Measurements from ENCODE around the gene NFAM1. TPM values are rescaled to one million over a fixed set of nuclear protein-coding genes. Genes with fewer than 3 reads are reported as not detected.

The NFAM1 gene
- total RNA-seq, 6 donors from 2014 or later: 8.7 to 36.7 (median 15.9) TPM

DNA sequence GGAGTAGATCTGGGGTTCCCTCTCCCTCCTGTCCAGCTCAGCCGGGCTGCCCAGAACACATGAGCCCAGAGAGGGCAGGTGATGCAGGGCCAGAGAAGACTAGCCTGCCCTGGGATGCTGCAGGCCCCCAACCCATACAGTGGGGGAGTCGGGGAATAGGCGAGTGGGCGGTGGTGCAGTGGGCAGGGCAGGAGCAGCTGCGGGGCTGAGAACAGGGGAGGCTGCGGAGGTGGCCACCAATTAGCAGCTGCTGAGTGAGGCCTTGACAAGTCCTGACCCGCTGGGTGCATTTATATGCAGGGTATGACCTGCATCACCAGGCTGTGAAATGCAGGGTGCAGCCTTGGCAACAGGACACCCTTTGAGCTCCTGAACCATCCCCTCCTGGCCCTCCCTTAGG is 43.1 kb downstream of the NFAM1 start:
- no peak for TF ChIP-seq EP300 (IDR thresholded peaks at IDR 0.05)
- H3K27me3 ChIP-seq: no peaks in the 10 kb centered on the region
- WGBS, 2 donors: 85 to 90% methylated on average over 5 to 6 of the region's 7 CpGs
- ATAC-seq (ENCODE audit: low FRiP score in 2 of 2) (no peak), DNase-seq (no peak)
- H3K4me3 ChIP-seq: no peak overlapping the region
- H3K4me1 ChIP-seq: no peaks in the 10 kb centered on the region
- no peaks in the 10 kb centered on the region for H3K9me3 ChIP-seq
- H3K27ac ChIP-seq: no peak overlapping the region
- H3K36me3 ChIP-seq: no peaks in the 10 kb centered on the region

DNA sequence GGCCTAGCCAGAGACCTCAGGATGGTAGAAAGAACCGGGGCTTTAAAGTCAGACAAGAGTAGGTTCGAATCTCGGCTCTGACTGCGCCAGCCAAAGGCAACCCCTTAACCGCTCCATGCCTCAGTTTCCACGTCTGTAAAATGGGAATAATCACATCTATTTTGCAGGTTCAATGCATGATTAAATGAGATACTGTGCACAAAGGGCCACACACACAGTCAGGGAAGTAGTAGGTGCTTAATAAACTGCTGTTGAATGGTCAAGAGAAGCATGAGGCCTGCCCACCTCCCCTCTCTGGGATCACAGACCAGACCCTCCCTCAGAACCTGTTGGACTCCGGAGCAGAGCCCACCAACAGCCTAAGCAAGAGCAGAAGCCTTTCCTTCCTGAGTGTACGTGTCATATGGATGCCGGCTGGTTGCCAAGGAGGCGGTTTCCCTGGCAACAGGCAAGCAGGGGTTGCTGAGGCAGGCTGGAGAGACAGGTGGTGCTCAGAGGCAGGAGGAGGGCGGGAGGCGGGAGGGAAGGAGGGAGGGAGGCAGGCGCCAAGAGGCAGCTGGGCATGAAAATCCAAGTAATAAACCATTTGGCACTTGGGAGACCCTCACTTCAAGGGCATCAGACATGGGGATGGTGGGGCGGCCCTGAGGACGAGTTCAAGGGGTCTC is 43.9 kb downstream of the NFAM1 start:
- ATAC-seq (ENCODE audit: low FRiP score in 2 of 2) (no peak), DNase-seq (no peak)
- WGBS, 2 donors: 89 to 91% methylated on average over 13 to 15 of the region's 15 CpGs
- no peak for TF ChIP-seq POLR2A (IDR thresholded peaks at IDR 0.05)
- no peak for TF ChIP-seq POLR2AphosphoS5 (IDR thresholded peaks at IDR 0.05)
- no peak for TF ChIP-seq EP300 (IDR thresholded peaks at IDR 0.05)
- TF ChIP-seq, protein P1, sequence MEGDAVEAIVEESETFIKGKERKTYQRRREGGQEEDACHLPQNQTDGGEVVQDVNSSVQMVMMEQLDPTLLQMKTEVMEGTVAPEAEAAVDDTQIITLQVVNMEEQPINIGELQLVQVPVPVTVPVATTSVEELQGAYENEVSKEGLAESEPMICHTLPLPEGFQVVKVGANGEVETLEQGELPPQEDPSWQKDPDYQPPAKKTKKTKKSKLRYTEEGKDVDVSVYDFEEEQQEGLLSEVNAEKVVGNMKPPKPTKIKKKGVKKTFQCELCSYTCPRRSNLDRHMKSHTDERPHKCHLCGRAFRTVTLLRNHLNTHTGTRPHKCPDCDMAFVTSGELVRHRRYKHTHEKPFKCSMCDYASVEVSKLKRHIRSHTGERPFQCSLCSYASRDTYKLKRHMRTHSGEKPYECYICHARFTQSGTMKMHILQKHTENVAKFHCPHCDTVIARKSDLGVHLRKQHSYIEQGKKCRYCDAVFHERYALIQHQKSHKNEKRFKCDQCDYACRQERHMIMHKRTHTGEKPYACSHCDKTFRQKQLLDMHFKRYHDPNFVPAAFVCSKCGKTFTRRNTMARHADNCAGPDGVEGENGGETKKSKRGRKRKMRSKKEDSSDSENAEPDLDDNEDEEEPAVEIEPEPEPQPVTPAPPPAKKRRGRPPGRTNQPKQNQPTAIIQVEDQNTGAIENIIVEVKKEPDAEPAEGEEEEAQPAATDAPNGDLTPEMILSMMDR (IDR thresholded peaks at IDR 0.05): no peak
- no peaks in the 10 kb centered on the region for H3K36me3 ChIP-seq
- H3K27ac ChIP-seq: no peak overlapping the region
- no peaks in the 10 kb centered on the region for H3K4me1 ChIP-seq
- H3K27me3 ChIP-seq: no peaks in the 10 kb centered on the region
- no peaks in the 10 kb centered on the region for H3K9me3 ChIP-seq
- no peak overlapping the region for H3K4me3 ChIP-seq

DNA sequence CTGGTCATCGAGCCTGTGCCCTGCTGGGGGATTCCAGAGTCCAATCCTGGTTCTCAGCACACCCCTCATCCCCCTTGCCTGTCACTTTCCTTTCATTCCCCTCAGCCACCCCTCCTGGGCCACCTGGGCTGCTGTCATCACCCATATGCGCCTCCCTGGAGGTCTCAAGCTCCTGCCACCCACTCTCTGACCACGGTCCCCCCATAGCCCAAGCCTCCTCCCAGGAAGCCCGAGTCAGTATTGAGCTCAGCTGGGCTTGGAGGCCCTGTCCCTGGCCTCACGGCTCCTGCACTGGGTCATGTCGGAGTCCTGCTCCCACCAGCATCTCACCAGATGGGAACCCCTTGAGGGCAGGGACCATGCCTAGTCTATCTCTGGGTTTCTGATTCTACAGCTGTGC is 44.6 kb downstream of the NFAM1 start:
- no peak overlapping the region for H3K27ac ChIP-seq
- no peak for DNase-seq
- no peak overlapping the region for H3K4me3 ChIP-seq
- H3K9me3 ChIP-seq: no peaks in the 10 kb centered on the region
- H3K36me3 ChIP-seq: no peaks in the 10 kb centered on the region
- no peak for ATAC-seq (ENCODE audit: low FRiP score in 2 of 2)
- H3K4me1 ChIP-seq: no peaks in the 10 kb centered on the region
- no peaks in the 10 kb centered on the region for H3K27me3 ChIP-seq
- TF ChIP-seq, protein P1 (IDR thresholded peaks at IDR 0.05): no peak
- TF ChIP-seq POLR2AphosphoS5 (IDR thresholded peaks at IDR 0.05): no peak
- 76 to 84% methylated on average over 5 of the region's 6 CpGs for WGBS, 2 donors

DNA sequence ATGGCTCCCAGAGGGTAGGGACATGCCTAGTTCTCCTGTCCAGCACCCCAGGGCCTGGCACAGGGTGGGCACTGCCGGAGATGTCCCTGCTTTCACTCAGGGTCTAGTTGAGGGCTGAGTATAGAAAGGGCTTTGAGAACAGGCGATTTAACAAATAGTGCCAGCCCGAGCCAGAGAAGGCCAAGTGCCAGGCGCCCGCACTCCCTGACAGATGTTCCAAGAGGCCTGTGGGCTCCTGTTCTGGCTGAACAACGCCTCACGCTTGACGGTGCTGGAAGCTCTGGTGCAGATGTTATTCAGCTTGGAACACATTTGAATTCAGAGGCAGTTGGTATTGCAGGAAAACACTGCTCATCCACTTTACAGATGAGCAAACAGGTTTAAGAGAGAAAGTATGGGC is 46.5 kb downstream of the NFAM1 start:
- TF ChIP-seq EP300 (IDR thresholded peaks at IDR 0.05): no peak
- TF ChIP-seq, protein P1 (IDR thresholded peaks at IDR 0.05): no peak
- no peak for TF ChIP-seq POLR2A (IDR thresholded peaks at IDR 0.05)
- no peak for TF ChIP-seq POLR2AphosphoS5 (IDR thresholded peaks at IDR 0.05)
- WGBS, 2 donors: 85 to 93% methylated on average over 8 of the region's 8 CpGs
- Histone ChIP-seq H3K27me3 (no peaks in the 10 kb centered on the region), H3K9me3 (no peaks in the 10 kb centered on the region), H3K36me3 (no peaks in the 10 kb centered on the region), H3K4me3 (no peak overlapping the region), H3K4me1 (no peaks in the 10 kb centered on the region), H3K27ac (no peak overlapping the region)
- DNase-seq (no peak), ATAC-seq (ENCODE audit: low FRiP score in 2 of 2) (no peak)

DNA sequence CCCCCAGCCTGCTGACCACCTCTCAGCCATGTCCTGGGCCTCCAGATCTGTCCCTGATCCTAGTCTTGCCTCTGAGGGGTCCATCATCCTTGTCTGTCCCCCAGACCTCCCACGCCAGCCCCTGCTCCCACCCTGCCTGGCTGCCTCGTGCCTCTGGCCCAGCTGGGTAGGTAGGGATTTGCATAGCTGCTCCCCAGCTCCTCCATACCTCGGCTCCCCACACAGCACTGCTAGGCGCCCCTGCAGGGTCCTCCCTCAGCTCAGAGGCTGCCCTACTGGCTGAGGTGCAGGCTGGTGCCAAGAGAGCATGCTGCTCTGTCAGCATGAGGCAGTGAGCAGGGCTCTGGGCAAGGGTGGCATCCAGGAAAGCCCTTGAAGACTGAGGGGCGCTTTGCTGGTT is 47.7 kb downstream of the NFAM1 start:
- TF ChIP-seq POLR2A (IDR thresholded peaks at IDR 0.05) (no peak), EP300 (IDR thresholded peaks at IDR 0.05) (no peak)
- TF ChIP-seq, protein P1 (IDR thresholded peaks at IDR 0.05): no peak
- H3K4me1 ChIP-seq: no peaks in the 10 kb centered on the region
- WGBS, 2 donors: 72 to 76% methylated on average over 3 to 5 of the region's 5 CpGs

More for the DNA sequence above, 47.7 kb downstream of the NFAM1 start:
- no peak for DNase-seq
- ATAC-seq (ENCODE audit: low FRiP score in 2 of 2): no peak
- Histone ChIP-seq H3K27me3 (no peaks in the 10 kb centered on the region), H3K27ac (no peak overlapping the region), H3K36me3 (no peaks in the 10 kb centered on the region), H3K9me3 (no peaks in the 10 kb centered on the region), H3K4me3 (no peak overlapping the region)
